ENCODE measurements around the gene KYNU. TPM values are rescaled to one million over a fixed set of nuclear protein-coding genes. Genes with fewer than 3 reads are reported as not detected.
A peak's percentile ranks its signal among the peaks of the same experiment; 100 is the strongest.

KYNU gene
- total and polyA plus RNA-seq, 2 of the 13 experiments (the other 11 are each of a cell fraction or from before 2014, with no cell fraction given) = 21.9 to 68.6 TPM

- intact Hi-C loops (cut with micrococcal nuclease; ENCODE audit: unreplicated experiment) = no loop called here
- in situ Hi-C loops (cut with HindIII; ENCODE audit: extremely low pct_ligation_motif_present, low pct_unique_long_range_greater_than_20kb) = no loop called here
- BruUV-seq (replicated peaks) = TSS peak; percentile 87
- TF ChIP-seq TMF1 (CRISPR knock-in tag; IDR thresholded peaks at IDR 0.05; ENCODE audit: low read depth) = no peak
- TF ChIP-seq PRDM4 (CRISPR knock-in tag; IDR thresholded peaks at IDR 0.05; ENCODE audit: borderline replicate concordance) = no peak
- TF ChIP-seq GATAD2A (CRISPR knock-in tag; IDR thresholded peaks at IDR 0.05) = peak; percentile 66
- peak; percentile 61; the same call in 1 of the 2 replicates for TF ChIP-seq HMG20A (CRISPR knock-in tag; IDR thresholded peaks at IDR 0.05; ENCODE audit: borderline replicate concordance)
- no peak for TF ChIP-seq SOX13 (IDR thresholded peaks at IDR 0.05)
- TF ChIP-seq SOX13 (CRISPR knock-in tag; conservative IDR thresholded peaks at IDR 0.05 in 1 of 2, IDR thresholded peaks at IDR 0.05 in 1 of 2) = peak in 1 of 2 experiments; percentile 61; a peak in 1 of 4 replicates
- TF ChIP-seq MIXL1 (CRISPR knock-in tag; IDR thresholded peaks at IDR 0.05) = peak; percentile 66
- 0 out of 2 replicates have a peak, but pooled peaks have one; percentile 17 for TF ChIP-seq RARA (CRISPR knock-in tag; IDR thresholded peaks at IDR 0.05)
- no peak for TF ChIP-seq SMYD3 (CRISPR knock-in tag; IDR thresholded peaks at IDR 0.05)
- TF ChIP-seq RXRB (CRISPR knock-in tag; IDR thresholded peaks at IDR 0.05; ENCODE audit: borderline replicate concordance) = peak; percentile 42; the same call in 1 of the 2 replicates
- TF ChIP-seq, protein P1, sequence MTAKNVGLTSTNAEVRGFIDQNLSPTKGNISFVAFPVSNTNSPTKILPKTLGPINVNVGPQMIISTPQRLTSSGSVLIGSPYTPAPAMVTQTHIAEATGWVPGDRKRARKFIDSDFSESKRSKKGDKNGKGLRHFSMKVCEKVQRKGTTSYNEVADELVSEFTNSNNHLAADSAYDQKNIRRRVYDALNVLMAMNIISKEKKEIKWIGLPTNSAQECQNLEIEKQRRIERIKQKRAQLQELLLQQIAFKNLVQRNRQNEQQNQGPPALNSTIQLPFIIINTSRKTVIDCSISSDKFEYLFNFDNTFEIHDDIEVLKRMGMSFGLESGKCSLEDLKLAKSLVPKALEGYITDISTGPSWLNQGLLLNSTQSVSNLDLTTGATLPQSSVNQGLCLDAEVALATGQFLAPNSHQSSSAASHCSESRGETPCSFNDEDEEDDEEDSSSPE (CRISPR knock-in tag; IDR thresholded peaks at IDR 0.05) = no peak
- TF ChIP-seq ARNTL (CRISPR knock-in tag; IDR thresholded peaks at IDR 0.05) = no peak
- no peak for TF ChIP-seq ZNF607 (CRISPR knock-in tag; IDR thresholded peaks at IDR 0.05; ENCODE audit: borderline replicate concordance)
- no peak for TF ChIP-seq MYC (CRISPR knock-in tag; IDR thresholded peaks at IDR 0.05; ENCODE audit: borderline replicate concordance)
- peak; percentile 41; the same call in 1 of the 2 replicates for TF ChIP-seq NCOA2 (CRISPR knock-in tag; IDR thresholded peaks at IDR 0.05)
- no peak for TF ChIP-seq CHD4 (IDR thresholded peaks at IDR 0.05; ENCODE audit: borderline replicate concordance, low read length)
- no peak for TF ChIP-seq ETV5 (CRISPR knock-in tag; IDR thresholded peaks at IDR 0.05; ENCODE audit: borderline replicate concordance)
- TF ChIP-seq, protein P2, sequence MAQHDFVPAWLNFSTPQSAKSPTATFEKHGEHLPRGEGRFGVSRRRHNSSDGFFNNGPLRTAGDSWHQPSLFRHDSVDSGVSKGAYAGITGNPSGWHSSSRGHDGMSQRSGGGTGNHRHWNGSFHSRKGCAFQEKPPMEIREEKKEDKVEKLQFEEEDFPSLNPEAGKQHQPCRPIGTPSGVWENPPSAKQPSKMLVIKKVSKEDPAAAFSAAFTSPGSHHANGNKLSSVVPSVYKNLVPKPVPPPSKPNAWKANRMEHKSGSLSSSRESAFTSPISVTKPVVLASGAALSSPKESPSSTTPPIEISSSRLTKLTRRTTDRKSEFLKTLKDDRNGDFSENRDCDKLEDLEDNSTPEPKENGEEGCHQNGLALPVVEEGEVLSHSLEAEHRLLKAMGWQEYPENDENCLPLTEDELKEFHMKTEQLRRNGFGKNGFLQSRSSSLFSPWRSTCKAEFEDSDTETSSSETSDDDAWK (CRISPR knock-in tag; IDR thresholded peaks at IDR 0.05) = no peak
- peak; percentile 46; the same call in 1 of the 2 replicates for TF ChIP-seq CREM (IDR thresholded peaks at IDR 0.05)
- TF ChIP-seq CREM (CRISPR knock-in tag; IDR thresholded peaks at IDR 0.05) = no peak
- 0 out of 2 replicates have a peak, but pooled peaks have one; percentile 28 for TF ChIP-seq KDM6A (CRISPR knock-in tag; IDR thresholded peaks at IDR 0.05; ENCODE audit: low read depth)
Measured at GRCh38 chr2:142878031-142878678, 691 bp downstream of the KYNU start.

More at GRCh38 chr2:142878031-142878678, 691 bp downstream of the KYNU start:
- H3K4me3 ChIP-seq (replicated peaks in 1 of 3; ENCODE audit: insufficient read depth in 1 of 3, low read depth in 2 of 3, low read length in 3 of 3) = peak overlapping the region; percentile 58 to 77 (median 60); a peak in 5 of 6 replicates
- WGBS (ENCODE audit: low lambda C conversion rate) = 3% methylated on average over 6 of the region's 6 CpGs
- ATAC-seq = peak; percentile 31; the same call in 1 of the 3 replicates
- peaks cover 70% of the 10 kb centered on the region for H3K4me1 ChIP-seq (ENCODE audit: insufficient read depth, low read length)
- peak overlapping the region; percentile 80 for H3K4me2 ChIP-seq (ENCODE audit: low read depth, low read length)
- H3K9ac ChIP-seq (ENCODE audit: insufficient read depth, low read depth, low read length) = peak overlapping the region; percentile 69
- no peaks in the 10 kb centered on the region for H3K27me3 ChIP-seq (ENCODE audit: control insufficient read depth in 1 of 2, insufficient read depth in 2 of 2, low read length in 2 of 2)
- DNase-seq (ENCODE audit: low spot score) = peak; percentile 54
- peaks cover 1 to 4% of the 10 kb centered on the region in 2 experiments; a peak in 2 of 5 replicates for H3K36me3 ChIP-seq (replicated peaks in 1 of 2; ENCODE audit: control insufficient read depth in 1 of 2, insufficient read depth in 2 of 2, low read length in 2 of 2)
- CTCF ChIA-PET (ENCODE audit: low intra/inter-chr PET ratio, low total read pairs) = no interaction called here
- no peaks in the 10 kb centered on the region for H4K20me1 ChIP-seq (ENCODE audit: insufficient read depth, low read length)
- H3K79me2 ChIP-seq (ENCODE audit: insufficient read depth, low read length) = peaks cover 33% of the 10 kb centered on the region
- no peaks in the 10 kb centered on the region for H3K9me3 ChIP-seq (ENCODE audit: low read length)
- peak; percentile 26 for FAIRE-seq
- POLR2A ChIA-PET = interaction anchor here (1.2 to 3.9 kb wide), 3 partner anchors 14 to 73 kb away, joined by 3 to 17 read pairs (median 10); no protein-coding TSS in a partner anchor
- H2AFZ ChIP-seq (ENCODE audit: low read length) = peak overlapping the region; percentile 38
- peak overlapping the region; percentile 87 for H3K27ac ChIP-seq (ENCODE audit: extremely low read length, insufficient read depth, low read length)

Measured in HepG2 (cell line).